ENCODE measurements around the gene TSPAN13.

DNA sequence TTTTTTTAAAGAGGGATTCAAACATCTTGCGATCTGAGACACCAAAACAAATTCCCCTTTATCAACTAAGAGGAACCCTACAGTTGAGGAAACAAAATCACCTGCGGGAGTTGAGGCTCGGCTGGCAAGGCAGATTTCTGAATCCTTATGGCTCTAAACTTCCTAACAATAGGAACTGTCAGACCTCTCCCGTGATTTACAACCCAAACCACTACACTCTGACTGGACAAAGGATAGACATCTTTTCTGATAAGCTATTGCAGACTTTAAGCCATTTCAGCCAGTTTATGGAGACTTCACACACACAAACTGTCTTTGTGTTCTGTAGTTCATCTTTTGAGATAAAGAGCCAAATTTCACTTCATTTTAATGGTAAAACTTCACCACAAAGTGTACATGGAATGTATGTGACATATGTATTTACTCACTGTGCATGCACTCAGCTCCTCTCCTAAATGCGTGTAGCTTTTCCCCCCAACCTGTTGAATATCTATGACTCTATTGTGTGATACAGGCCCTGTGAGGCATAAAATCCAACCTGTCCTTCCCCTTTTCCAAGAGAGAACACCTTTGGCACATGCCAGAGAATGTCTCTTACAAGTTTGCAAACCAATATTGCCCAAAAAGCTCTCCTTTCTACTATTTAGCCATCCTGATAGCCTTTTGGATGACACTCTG is 15.4 kb upstream of the TSPAN13 start:
- TF ChIP-seq, protein P1, sequence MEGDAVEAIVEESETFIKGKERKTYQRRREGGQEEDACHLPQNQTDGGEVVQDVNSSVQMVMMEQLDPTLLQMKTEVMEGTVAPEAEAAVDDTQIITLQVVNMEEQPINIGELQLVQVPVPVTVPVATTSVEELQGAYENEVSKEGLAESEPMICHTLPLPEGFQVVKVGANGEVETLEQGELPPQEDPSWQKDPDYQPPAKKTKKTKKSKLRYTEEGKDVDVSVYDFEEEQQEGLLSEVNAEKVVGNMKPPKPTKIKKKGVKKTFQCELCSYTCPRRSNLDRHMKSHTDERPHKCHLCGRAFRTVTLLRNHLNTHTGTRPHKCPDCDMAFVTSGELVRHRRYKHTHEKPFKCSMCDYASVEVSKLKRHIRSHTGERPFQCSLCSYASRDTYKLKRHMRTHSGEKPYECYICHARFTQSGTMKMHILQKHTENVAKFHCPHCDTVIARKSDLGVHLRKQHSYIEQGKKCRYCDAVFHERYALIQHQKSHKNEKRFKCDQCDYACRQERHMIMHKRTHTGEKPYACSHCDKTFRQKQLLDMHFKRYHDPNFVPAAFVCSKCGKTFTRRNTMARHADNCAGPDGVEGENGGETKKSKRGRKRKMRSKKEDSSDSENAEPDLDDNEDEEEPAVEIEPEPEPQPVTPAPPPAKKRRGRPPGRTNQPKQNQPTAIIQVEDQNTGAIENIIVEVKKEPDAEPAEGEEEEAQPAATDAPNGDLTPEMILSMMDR (IDR thresholded peaks at IDR 0.05) = no peak
- TF ChIP-seq ZFX (IDR thresholded peaks at IDR 0.05; ENCODE audit: borderline replicate concordance) = no peak
